Vagina (tissue), 2 donors: Measurements from ENCODE around the gene MC1R.

Source experiments
- CTCF ChIP-seq, 3 experiments: fragments of 450-650 bp in 2 of 3; fragments of 200-600 bp in 1 of 3; sonication (generic) in 1 of 3; IDR thresholded peaks; one replicate each; pipeline ENCODE4 v1.5.1; 2017 to 2019; ENCODE audit warnings: antibody characterized with exemption in 3 of 3, mild to moderate bottlenecking in 2 of 3, moderate library complexity in 2 of 3
- POLR2A ChIP-seq, 2 donors: fragments of 450-650 bp; IDR thresholded peaks; one replicate each; pipeline ENCODE4 v1.6.1; 2017; ENCODE audit warnings: antibody characterized with exemption in 2 of 2, mild to moderate bottlenecking in 2 of 2, moderate library complexity in 2 of 2
- POLR2AphosphoS5 ChIP-seq, 2 donors: sonication (generic); formaldehyde crosslinking; IDR thresholded peaks; one replicate each; pipeline ENCODE4 v1.9.0; 2017; ENCODE audit warnings: antibody characterized with exemption in 2 of 2, mild to moderate bottlenecking in 2 of 2, low read depth in 1 of 2; ENCODE audit not compliant: insufficient read depth in 1 of 2

GRCh38 chr16:89958068-89958467 is 39.4 kb downstream of the MC1R start:
- no peak for TF ChIP-seq CTCF (IDR thresholded peaks at IDR 0.05)
- TF ChIP-seq POLR2A (IDR thresholded peaks at IDR 0.05): no peak
- TF ChIP-seq POLR2AphosphoS5 (IDR thresholded peaks at IDR 0.05; ENCODE audit: insufficient read depth in 1 of 2, low read depth in 1 of 2): no peak
